D721Med (cell line): ENCODE data around the gene PNISR.
"Not testable (repeated sequence)": the region's sequence is repeated elsewhere in the genome, so short reads cannot be mapped to it uniquely, and the experiment has no call there.

Source experiments
- DNase-seq: peaks from one replicate; pipeline ENCODE4 v3.0.0; 2011; ENCODE audit warnings: low spot score; ENCODE audit not compliant: insufficient read length
- FAIRE-seq: peaks from 2 replicates; lab custom pipeline; 2011; peaks lifted over from hg19 to GRCh38; lab: Jason Lieb, UNC
- CTCF ChIP-seq: IDR thresholded peaks from 2 replicates; pipeline ENCODE4 v1.5.1; 2012; ENCODE audit warnings: mild to moderate bottlenecking, control low read depth; ENCODE audit not compliant: insufficient read depth; ENCODE audit errors: missing control alignments

PNISR gene

GRCh38 chr6:99424761-99425646 lies at the start of gene PNISR:
Gene PNISR (minus strand): TSS chr6:99425308. CDS start chr6:99414659, 10,649 bp downstream.
- TF ChIP-seq CTCF = no peak
- peak; percentile 39 for DNase-seq
- FAIRE-seq = peak; percentile 76

- no peak for FAIRE-seq
- no peak for TF ChIP-seq CTCF
Observed at GRCh38 chr6:99473730-99474129, 48.6 kb upstream of the PNISR start.

GRCh38 chr6:99471638-99472037 lies 46.5 kb upstream of the PNISR start:
- TF ChIP-seq CTCF = no peak
- DNase-seq (no peak), FAIRE-seq (peak; percentile 70)

More at GRCh38 chr6:99473730-99474129, 48.6 kb upstream of the PNISR start:
- no peak for DNase-seq

GRCh38 chr6:99467509-99468106 lies 42.5 kb upstream of the PNISR start:
- DNase-seq = no peak
- TF ChIP-seq CTCF = peak; percentile 74
- no peak for FAIRE-seq

DNA sequence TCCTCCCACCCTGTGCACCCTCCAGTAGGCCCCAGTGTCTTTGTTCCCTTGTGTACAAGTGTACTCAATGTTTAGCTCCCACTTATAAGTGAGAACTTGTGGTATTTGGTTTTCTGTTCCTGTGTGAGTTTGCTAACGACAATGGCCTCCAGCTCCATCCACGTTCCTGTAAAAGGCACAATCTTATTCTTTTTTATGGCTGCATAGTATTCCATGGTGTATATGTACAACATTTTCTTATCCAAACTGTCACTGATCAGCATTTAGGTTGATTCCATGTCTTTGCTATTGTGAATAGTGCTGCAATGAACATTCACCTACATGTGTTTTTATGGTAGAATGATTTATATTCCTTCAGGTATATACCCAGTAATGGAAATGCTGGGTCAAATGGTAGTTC lies 34.0 kb upstream of the PNISR start:
- not testable (repeated sequence) for DNase-seq, FAIRE-seq

DNA sequence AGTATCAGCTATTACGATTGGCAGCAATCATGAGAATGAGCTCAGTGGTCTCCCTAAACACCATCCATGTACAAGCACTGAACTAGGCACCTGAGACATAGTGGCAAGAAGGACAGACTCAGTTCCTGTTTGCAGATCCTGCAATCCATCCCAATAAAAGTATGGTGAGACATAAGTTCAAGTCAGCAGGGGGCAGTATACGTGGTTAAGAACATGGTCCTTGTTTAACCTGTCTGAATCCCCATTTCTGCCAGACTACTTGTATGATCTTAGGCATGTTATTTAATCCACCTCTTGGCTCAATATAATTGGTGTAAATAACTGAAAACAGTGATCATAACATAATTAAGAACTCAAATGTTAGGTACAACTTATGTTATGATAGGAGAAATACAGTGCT lies 33.2 kb upstream of the PNISR start:
- peak; percentile 24 for TF ChIP-seq CTCF
- DNase-seq (no peak), FAIRE-seq (no peak)

GRCh38 chr6:99446076-99446475 lies 21.0 kb upstream of the PNISR start:
- FAIRE-seq = no peak
- no peak for DNase-seq
- no peak for TF ChIP-seq CTCF
